Breast epithelium (tissue), 4 donors: Measurements from ENCODE around the gene CHTF18. TPM values are rescaled to one million over a fixed set of nuclear protein-coding genes. Genes with fewer than 3 reads are reported as not detected.
A peak's percentile ranks its signal among the peaks of the same experiment; 100 is the strongest.

Experiments
- DNase-seq, 2 donors: peaks; one replicate each; pipeline ENCODE4 v3.0.0-alpha.2; 2019; ENCODE audit warnings: low spot score in 2 of 2
- H3K27ac ChIP-seq, 2 donors: fragments of 200-600 bp; sonication (generic) in 1 of 2; one replicate each; pipeline ENCODE4 v1.5.1; 2016 to 2019; ENCODE audit warnings: mild to moderate bottlenecking in 1 of 2
- H3K27me3 ChIP-seq, 2 donors: fragments of 200-600 bp; sonication (generic) in 1 of 2; one replicate each; pipeline versions ENCODE4 v1.5.1 to v1.6.0; 2017 to 2019; ENCODE audit warnings: control low read depth in 1 of 2, mild to moderate bottlenecking in 1 of 2
- H3K36me3 ChIP-seq: fragments of 200-600 bp; one replicate; pipeline ENCODE4 v1.5.1; 2019
- H3K4me1 ChIP-seq, 2 donors: fragments of 200-600 bp; sonication (generic); one replicate each; pipeline ENCODE4 v1.5.1; 2016 to 2019; ENCODE audit warnings: control low read depth in 1 of 2
- H3K4me3 ChIP-seq, 3 donors: fragments of 200-600 bp; sonication (generic); 1 replicate in 2 of 3; 2 replicates in 1 of 3; pipeline ENCODE4 v1.5.1; 2016 to 2019; ENCODE audit warnings: mild to moderate bottlenecking in 3 of 3, moderate library complexity in 2 of 3
- H3K9me3 ChIP-seq, 2 donors: fragments of 200-600 bp; sonication (generic) in 1 of 2; one replicate each; pipeline ENCODE4 v1.5.1; 2016 to 2019; ENCODE audit warnings: control low read depth in 1 of 2
- CTCF ChIP-seq, 3 donors: fragments of 450-650 bp; IDR thresholded peaks; one replicate each; pipeline ENCODE4 v1.5.1; 2016 to 2017; ENCODE audit warnings: antibody characterized with exemption in 3 of 3, mild to moderate bottlenecking in 3 of 3, moderate library complexity in 3 of 3
- POLR2A ChIP-seq: fragments of 450-650 bp; IDR thresholded peaks from one replicate; pipeline ENCODE4 v1.6.1; 2016; ENCODE audit warnings: antibody characterized with exemption, mild to moderate bottlenecking, moderate library complexity
- POLR2AphosphoS5 ChIP-seq, 3 donors: sonication (generic); formaldehyde crosslinking; IDR thresholded peaks; one replicate each; pipeline ENCODE4 v1.6.1; 2017; ENCODE audit warnings: antibody characterized with exemption in 3 of 3
- intact Hi-C: fragments of 100-400 bp; cut with DNase I; formaldehyde crosslinking; loops from one replicate; pipeline ENCODE4 v1.15.1; 2023; ENCODE audit warnings: low total_unique reads
- total RNA-seq, 3 donors: library from RNA; depleted of rRNA; stranded (reverse); fragments of >200 nt; gene quantifications; one replicate each; pipeline ENCODE4 v1.1.0, GENCODE V29; 2016

The CHTF18 gene
- total RNA-seq, 3 donors from 2014 or later: 12.6 to 15.5 (median 13.1) TPM

- no peak for DNase-seq
- peaks cover 0 to 53% of the 10 kb centered on the region in 2 donors for H3K27me3 ChIP-seq
- no peaks in the 10 kb centered on the region for H3K36me3 ChIP-seq
- H3K27ac ChIP-seq: no peak overlapping the region
- H3K9me3 ChIP-seq: no peaks in the 10 kb centered on the region
- no peak overlapping the region for H3K4me3 ChIP-seq
- intact Hi-C loops: no loop called here
- peaks cover 4 to 7% of the 10 kb centered on the region in 2 donors for H3K4me1 ChIP-seq
- no peak for TF ChIP-seq POLR2AphosphoS5 (IDR thresholded peaks at IDR 0.05)
- no peak for TF ChIP-seq POLR2A
- TF ChIP-seq CTCF (IDR thresholded peaks at IDR 0.05): no peak
Measured at GRCh38 chr16:824601-825000, 36.2 kb downstream of the CHTF18 start.

- peak overlapping the region in 1 of 3 donors; percentile 43 for H3K4me3 ChIP-seq
- intact Hi-C loops: no loop called here
- TF ChIP-seq CTCF (IDR thresholded peaks at IDR 0.05): no peak
- no peak for TF ChIP-seq POLR2AphosphoS5 (IDR thresholded peaks at IDR 0.05)
Measured at GRCh38 chr16:825341-826061, 37.1 kb downstream of the CHTF18 start.

GRCh38 chr16:827513-827912 lies 39.1 kb downstream of the CHTF18 start:
- Histone ChIP-seq H3K4me1 (peaks cover 4 to 7% of the 10 kb centered on the region in 2 donors), H3K9me3 (no peaks in the 10 kb centered on the region), H3K36me3 (no peaks in the 10 kb centered on the region), H3K4me3 (no peak overlapping the region), H3K27ac (no peak overlapping the region), H3K27me3 (peaks cover 0 to 49% of the 10 kb centered on the region in 2 donors)
- TF ChIP-seq CTCF (IDR thresholded peaks at IDR 0.05): no peak
- TF ChIP-seq POLR2AphosphoS5 (IDR thresholded peaks at IDR 0.05): no peak
- TF ChIP-seq POLR2A: no peak
- intact Hi-C loops: no loop called here
- DNase-seq: no peak

More at GRCh38 chr16:825341-826061, 37.1 kb downstream of the CHTF18 start:
- peaks cover 0 to 49% of the 10 kb centered on the region in 2 donors for H3K27me3 ChIP-seq
- H3K36me3 ChIP-seq: no peaks in the 10 kb centered on the region
- peaks cover 4 to 7% of the 10 kb centered on the region in 2 donors for H3K4me1 ChIP-seq
- no peak overlapping the region for H3K27ac ChIP-seq
- H3K9me3 ChIP-seq: no peaks in the 10 kb centered on the region
- no peak for DNase-seq

- H3K9me3 ChIP-seq: peaks cover 2 to 6% of the 10 kb centered on the region in 2 donors
- peaks cover 4 to 7% of the 10 kb centered on the region in 2 donors for H3K4me1 ChIP-seq
- peaks cover 0 to 55% of the 10 kb centered on the region in 2 donors for H3K27me3 ChIP-seq
- no peak overlapping the region for H3K27ac ChIP-seq
- intact Hi-C loops: no loop called here
- H3K36me3 ChIP-seq: no peaks in the 10 kb centered on the region
- no peak overlapping the region for H3K4me3 ChIP-seq
- no peak for DNase-seq
- TF ChIP-seq POLR2A (no peak), POLR2AphosphoS5 (IDR thresholded peaks at IDR 0.05) (no peak), CTCF (IDR thresholded peaks at IDR 0.05) (no peak)
Measured at GRCh38 chr16:828891-829290, 40.5 kb downstream of the CHTF18 start.

GRCh38 chr16:830107-830870 lies 41.9 kb downstream of the CHTF18 start:
- Histone ChIP-seq H3K27ac (no peak overlapping the region), H3K4me3 (no peak overlapping the region), H3K9me3 (peaks cover 15 to 16% of the 10 kb centered on the region in 2 donors), H3K4me1 (peaks cover under 1 to 3% of the 10 kb centered on the region in 2 donors), H3K27me3 (peaks cover 0 to 41% of the 10 kb centered on the region in 2 donors), H3K36me3 (no peaks in the 10 kb centered on the region)
- TF ChIP-seq POLR2A (no peak), CTCF (IDR thresholded peaks at IDR 0.05) (no peak), POLR2AphosphoS5 (IDR thresholded peaks at IDR 0.05) (no peak)
- intact Hi-C loops: no loop called here
- DNase-seq: no peak
